Amygdala (tissue), 56 donors: ENCODE results near the gene DEF6.
A peak's percentile ranks its signal among the peaks of the same experiment; 100 is the strongest.

Experiments
- DNase-seq, 56 donors: peaks; one replicate each; lab custom pipeline; 2025; lab: John Stamatoyannopoulos, UW

DEF6 gene

GRCh38 chr6:35368038-35368887, 70.6 kb downstream of the DEF6 start:
- DNase-seq, result no peak

GRCh38 chr6:35370124-35370741, 72.6 kb downstream of the DEF6 start:
- peak in 29 of 56 donors; percentile 6 to 84 (median 34) for DNase-seq

DNA sequence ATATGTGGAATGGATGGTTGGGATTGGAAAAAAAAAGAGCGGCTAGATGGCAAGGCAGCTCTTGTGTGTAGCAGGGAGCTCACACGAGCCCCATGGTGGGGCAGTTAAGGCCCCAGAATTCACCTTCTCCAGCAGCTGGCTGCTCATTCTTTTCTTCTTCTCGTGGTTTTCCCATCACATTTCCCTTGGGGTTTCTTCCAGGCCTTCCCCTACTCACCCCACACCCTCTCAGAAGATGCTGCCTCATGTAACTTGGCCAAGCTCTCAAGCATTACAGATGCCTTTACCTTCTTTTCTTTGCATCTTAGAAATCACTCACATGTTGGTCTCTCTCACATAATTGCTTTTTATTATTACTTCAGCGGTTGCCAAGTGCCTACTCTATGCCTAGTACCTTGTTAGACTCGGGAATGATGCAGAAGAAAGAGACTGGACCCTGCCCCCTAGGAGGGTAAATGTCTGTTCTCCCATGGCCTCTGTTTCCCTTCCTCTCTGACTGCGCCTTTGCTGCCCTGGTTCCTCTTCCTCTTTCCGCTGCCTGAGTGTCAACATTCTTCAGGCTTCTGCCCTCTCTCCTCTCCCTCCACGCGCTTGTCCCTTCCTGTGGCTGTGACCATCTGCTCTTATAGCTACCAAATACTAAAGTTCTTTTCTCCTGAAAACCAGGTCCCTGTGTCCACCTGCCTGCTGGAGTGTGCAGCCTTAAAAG, 73.3 kb downstream of the DEF6 start:
- DNase-seq, result peak in 13 of 56 donors; percentile 6 to 56 (median 19)
